NCI-H460 (cell line): Measurements from ENCODE around the gene TMEM63C. TPM values are rescaled to one million over a fixed set of nuclear protein-coding genes. Genes with fewer than 3 reads are reported as not detected.

ENCODE experiments used
- DNase-seq: peaks from one replicate; pipeline ENCODE4 v3.0.0-alpha.2; 2016; ENCODE audit warnings: low read depth; ENCODE audit errors: extremely low read depth
- small RNA-seq, 2 experiments: library from RNA; depleted of rRNA; stranded (forward); fragments of <200 nt; gene quantifications; one replicate each; pipeline ENCODE3, GENCODE V24; 2014
- total RNA-seq: library from RNA; depleted of rRNA; stranded (reverse); fragments of >200 nt; shearing (Covaris generic); gene quantifications from 2 replicates; pipeline ENCODE4 v1.2.3, GENCODE V29; 2014; rRNA removed

The TMEM63C gene
- total RNA-seq, 1 experiment from 2014 or later: not detected

DNA sequence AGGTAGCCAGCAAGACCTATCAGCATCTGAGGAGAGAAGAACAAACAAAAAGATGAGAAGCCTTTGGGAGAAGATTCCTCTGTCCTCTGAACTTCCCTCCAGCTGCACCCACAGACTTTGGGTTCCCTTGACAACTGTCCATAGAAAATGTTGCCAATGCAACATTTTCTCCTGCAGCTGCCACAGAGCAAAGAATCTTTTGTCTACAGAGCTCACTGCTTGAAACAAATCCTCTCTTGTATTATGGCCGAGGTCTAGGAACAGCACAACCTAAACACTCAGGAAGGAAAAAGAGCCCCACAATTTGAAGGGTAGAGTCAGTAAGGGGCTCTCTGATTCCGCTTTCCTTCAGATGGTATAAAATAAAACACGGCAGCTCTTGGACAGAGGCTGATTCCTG lies 124.8 kb downstream of the TMEM63C start:
- DNase-seq: no peak

DNA sequence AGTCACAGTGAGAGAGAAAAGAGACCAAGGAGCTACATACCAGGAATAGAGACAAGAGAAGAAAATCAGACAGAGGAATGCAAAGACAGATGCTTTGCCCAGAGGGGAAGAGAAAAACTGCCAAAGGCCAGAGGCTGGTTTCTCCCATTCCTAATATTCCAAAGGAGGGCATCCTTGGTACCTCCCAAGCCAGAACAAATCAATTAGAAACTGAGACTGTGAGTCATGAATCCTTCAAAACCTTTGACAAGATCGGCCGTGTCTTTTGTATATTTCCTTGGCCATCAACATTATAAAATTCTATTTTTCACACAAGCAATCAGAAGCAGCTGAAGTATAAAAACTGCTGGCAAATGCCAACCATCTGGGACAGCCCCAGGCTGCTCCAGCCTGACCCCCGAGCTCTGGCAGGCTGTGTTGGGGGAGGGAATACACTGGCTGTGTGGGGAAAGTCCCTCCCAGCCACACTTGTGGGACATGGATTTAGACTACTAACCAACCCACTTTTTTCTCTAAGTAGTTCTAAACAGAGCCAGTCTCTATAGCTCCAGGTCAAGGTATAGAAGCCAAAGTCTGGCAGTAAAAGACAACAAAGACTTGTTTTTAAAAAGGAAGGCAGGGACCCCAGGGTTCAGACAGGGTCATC lies 125.4 kb downstream of the TMEM63C start:
- no peak for DNase-seq

Small RNA genes within 50 kb of the gene (small RNA-seq; reads per million reads assigned to genes)
- 0 reads per million in 2 experiments for gene MIR1260A
- 0 reads per million in 2 experiments for gene RF00421

Other genes starting within 250 kb of the TMEM63C start
- gene IRF2BPL, start 153.1 kb upstream of the TMEM63C start, total RNA-seq: 31.5 and 36.7 TPM in 2 replicates
- gene CIPC, start 83.5 kb upstream of the TMEM63C start, total RNA-seq: 16.6 and 17.9 TPM in 2 replicates
- gene ZDHHC22, start 40.0 kb upstream of the TMEM63C start, total RNA-seq: not detected in 2 replicates
- gene NGB, start 89.4 kb downstream of the TMEM63C start, total RNA-seq: not detected in 2 replicates
- gene POMT2, start 139.1 kb downstream of the TMEM63C start, total RNA-seq: 17.5 and 19.8 TPM in 2 replicates
- gene GSTZ1, start 139.2 kb downstream of the TMEM63C start, total RNA-seq: 22.6 and 26.8 TPM in 2 replicates
- 27.8 TPM in 2 replicates for gene TMED8, start 195.3 kb downstream of the TMEM63C start, total RNA-seq
- 0.75 and 2.0 TPM in 2 replicates for gene SAMD15, start 195.6 kb downstream of the TMEM63C start, total RNA-seq
- gene NOXRED1, start 241.7 kb downstream of the TMEM63C start, total RNA-seq: 0.20 and 0.32 TPM in 2 replicates